Stimulated activated CD4-positive, alpha-beta T cell treated with anti-CD3 and anti-CD28 coated beads, Interleukin-15, amount 100 ng/mL, for 24 hours (primary cell): ENCODE measurements around the gene POLDIP3.
"Not testable (repeated sequence)": the region's sequence is repeated elsewhere in the genome, so short reads cannot be mapped to it uniquely, and the experiment has no call there.

ENCODE experiments used
- DNase-seq: peaks from one replicate; pipeline ENCODE4 v3.0.0-alpha.2; 2020

Gene POLDIP3

DNA sequence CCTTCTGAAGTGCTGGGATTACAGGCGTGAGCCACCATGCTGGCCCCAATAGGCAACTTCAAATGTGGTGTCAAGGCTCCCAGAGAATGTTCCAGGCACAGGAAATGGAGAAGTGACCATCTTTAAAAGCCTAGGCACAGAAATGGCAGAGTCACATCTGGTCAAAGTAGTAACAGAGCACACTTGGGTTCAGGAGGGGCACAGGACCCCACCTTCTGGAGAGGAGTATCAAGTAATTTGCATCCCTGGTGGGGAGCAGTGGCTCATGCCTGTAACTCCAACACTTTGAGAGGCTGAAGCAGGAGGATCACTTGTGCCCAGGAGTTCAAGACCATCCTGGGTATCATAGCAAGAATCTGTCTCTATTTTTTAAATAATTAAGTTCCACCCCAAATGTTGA, 31.7 kb downstream of the POLDIP3 start:
- DNase-seq: no peak

DNA sequence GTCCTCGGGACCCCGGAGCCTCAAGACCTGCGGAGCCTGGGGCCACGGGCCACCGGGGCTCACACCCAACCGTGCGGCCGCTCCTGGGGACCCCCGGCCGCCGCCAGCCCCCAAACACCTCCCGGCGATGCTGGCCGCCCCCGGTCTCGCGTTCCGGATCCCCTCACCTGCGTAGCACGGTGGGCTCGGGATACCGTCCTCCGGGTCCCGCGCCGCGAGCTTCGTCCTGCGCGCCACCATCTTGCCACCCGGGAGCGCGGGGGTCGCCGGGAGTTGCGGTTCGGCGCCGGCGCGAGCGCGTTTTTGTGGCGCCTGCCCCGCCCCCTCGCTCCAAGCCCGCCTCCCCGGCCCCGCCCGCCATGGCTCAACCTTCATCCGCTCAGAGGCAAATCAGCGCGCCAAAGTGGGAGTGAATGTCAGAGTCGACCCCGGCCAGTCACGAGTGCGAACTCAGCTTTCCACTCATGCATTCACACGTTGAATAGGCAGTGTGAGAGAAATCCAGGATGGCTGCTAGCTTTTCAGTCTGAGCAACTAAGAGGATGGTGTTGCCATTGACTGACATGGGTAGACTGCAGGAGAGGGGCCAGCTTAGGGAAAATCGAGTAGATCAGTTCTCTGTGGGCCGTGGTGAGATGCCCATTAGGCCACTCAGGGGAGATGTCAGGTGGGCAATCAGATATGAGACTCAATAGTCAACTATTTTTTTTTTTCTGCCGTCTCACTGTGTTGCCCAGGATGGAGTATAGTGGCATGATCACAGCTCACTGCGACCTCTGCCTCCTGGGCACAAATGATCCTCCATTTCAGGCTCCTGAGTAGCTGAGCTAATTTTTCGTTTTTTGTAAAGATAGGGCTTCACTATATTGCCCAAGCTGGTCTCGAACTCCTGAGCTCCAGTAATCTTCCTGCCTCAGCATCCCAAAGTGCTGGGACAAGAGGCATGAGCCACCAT, 32.6 kb downstream of the POLDIP3 start:
- peak; percentile 91 for DNase-seq

DNA sequence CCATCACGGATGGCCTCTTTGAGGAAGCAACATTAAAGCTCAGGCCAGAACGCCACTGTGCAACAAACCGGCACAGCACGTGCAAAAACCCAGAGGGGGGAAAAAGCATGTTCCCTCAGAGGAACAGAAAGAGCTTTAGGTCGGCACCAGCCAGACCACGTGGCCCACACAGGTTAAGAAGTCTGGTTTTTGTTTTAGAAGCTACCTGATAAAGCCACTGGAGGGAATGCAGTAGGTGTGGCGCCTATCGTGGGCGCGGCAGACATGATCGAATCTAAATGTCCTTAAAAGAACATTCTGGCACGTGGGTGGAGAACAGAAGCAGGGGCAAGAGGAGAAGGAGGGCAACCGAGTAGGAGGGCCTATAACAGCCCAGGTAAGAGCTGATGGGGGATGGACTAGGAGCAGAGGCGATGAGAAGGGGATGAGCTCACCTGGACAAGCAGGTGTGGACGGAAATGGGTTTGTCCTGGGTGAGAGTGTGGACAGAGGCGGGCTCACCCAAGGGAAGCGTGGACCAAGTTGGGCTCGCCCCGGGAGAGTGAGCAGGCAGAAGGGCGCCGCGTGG, 33.4 kb downstream of the POLDIP3 start:
- not testable (repeated sequence) for DNase-seq

DNA sequence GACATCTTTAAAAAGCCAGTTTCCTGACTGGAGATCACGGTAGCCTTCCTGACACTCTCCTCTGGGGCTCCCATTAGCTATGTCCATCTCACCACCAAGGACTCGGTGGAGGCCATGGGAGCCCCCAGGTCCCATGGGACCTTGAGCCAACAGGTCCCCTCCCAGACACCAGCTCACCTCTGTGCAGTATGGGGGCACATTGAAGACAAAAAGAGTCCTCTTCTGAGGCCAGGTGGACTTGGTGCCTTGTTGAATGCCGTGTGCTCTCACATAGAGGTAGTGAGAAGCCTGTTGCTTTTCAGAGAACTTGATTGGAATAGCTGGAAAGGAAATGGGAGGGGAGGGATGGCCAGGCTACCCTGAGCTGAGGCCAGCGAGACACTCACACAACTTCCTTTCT, 34.6 kb downstream of the POLDIP3 start:
- not testable (repeated sequence) for DNase-seq

DNA sequence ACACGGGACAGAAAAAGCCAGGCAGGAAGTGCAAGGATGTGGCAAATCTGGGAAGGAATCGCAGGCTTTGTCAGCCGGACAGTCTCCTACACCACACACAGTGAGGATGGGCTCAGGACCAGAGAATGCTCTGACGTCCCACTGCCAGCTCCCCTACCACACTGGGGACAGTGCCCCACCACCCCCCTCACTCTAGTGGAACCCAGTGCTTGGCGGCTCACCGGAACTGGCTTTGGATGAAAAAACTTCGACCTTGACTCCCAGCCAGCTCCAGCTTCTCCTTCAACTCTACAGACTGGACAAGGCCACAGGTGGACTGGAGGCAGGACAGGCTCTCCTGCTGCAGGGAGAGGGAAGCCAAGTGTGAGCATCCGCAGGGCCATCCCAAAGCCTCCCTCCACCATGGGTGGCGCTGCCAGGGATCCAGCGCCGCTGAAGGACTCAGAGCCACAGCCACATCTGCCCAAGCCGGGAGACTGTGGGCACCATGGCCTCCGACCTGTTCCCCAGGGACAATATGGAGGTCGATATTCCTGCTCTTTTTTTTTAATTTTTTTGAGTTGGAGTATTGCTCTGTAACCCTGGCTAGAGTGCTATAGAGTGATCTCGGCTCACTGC, 37.0 kb downstream of the POLDIP3 start:
- DNase-seq: no peak

DNA sequence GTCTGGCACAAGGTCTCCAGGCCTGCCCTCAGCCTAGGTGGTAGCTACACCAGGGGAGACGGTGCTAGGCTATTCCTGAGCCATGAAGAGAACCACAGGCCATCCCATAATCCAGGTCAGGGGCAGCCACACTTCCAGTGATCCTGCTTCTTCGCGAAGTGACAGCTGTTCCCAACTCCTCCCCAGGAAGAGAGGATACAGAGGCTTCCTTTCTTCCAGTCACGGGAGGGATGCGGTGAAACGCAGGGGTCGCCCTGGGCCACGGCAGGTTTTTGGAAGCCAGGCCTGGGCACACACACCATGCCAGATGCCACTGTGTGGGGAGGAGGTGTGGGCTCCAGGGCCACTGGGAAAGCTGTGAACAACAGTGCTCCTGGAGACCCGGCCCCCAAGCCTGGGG, 37.5 kb downstream of the POLDIP3 start:
- DNase-seq: not testable (repeated sequence)

DNA sequence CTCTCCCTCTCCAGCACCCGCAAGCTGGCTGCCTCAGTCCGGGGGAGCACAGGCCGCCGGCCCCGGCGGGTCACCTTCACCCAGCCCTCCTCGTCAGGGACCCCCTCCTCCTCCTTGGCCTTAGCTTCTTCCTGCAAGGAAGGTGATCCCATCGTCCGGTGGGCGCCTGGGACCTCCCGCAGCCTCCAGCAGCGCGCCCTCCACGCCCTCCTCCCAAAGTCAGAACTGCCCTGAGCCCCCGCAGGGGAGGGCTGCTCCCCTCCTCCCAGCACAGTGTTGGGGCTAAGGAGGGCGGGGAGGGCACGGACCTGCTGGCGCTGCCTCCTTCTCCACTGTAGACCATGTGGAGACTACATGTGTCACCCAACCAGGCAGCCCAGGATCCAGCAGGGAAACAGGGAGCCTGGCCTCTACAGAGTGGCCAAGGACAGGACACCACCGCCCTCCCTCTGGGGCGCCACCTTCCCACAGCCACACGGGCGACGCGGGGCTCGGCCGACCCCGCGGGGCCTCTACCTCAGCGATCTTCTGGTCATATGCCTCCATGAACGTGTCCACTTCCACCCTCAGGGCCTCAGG, 38.6 kb downstream of the POLDIP3 start:
- not testable (repeated sequence) for DNase-seq

DNA sequence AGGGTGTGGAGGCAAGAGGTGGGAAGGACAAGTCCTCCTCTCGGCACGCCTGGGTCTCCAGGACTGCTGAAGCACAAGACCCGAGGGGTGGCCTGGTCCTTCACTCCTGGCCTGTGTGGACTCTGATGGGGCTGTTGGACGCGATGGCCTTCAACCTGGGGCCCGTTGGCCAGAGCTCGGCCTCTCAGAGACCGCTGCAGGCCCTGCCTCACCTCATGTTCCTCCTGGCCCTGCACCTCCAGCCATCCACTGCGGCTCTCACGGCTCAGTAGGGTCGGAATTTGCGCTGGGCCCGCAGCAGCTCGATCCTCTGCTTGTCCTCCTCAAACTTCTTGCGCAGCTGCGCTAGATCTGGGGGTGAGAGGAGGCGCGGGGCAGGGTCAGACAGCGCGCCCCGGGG, 40.2 kb downstream of the POLDIP3 start:
- not testable (repeated sequence) for DNase-seq

DNA sequence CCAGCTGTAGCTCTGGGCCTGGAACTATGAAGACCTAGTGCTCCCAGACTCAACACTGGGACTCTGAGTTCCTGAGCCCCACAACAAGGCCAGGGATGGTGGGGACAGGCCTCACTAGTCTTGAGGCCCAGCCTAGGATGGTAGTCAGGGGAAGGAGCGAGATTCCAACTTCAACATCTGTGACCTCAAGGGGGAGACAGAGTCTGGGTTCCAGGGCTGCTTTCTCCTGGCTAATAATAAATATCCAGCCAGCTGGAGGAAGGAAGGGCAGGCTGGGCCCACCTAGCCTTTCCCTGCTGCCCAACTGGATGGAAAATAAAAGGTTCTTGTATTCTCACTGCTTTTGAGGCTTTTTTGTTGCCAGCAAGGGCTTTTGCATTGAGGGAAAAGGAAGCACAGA, 40.6 kb downstream of the POLDIP3 start:
- DNase-seq: not testable (repeated sequence)

DNA sequence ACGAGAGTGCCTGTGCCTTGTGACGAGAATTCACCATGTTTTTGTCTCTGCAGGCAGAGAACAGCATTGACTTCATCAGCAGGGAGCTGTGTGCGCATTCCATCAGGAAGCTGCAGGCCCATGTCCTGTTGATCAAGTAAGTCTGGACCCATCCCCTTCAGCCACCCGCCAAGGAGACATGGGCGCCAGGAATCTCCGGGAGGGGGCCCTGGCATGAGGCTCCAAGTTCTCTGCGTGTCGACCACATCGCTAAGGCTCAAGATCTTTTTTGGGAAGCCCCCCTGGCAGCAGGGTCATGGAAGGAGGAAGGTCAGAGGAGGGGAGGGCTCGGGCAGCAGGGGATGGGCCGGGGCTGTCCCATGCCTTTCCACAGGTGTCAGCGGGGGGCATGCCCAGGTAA, 43.6 kb downstream of the POLDIP3 start:
- not testable (repeated sequence) for DNase-seq

DNA sequence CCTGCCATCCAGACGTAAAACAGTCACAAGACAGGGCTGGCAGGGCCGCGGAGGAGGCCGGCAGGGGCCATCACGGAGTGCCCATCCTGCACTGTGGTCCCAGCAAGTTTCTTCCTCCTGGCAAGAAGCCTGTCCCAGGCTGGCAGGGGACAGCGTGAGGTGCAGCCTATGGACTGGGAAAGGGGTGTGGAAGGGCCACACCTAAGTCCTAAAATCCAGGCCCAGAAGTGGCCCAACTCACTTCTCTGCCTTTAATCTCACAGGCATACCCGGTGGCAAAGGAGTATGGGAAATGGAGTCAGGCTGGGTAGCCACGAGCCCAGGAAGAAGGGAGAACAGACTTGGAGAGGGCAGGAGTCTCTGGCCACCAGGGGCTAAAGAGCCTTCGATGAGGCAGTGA, 44.1 kb downstream of the POLDIP3 start:
- DNase-seq: not testable (repeated sequence)

DNA sequence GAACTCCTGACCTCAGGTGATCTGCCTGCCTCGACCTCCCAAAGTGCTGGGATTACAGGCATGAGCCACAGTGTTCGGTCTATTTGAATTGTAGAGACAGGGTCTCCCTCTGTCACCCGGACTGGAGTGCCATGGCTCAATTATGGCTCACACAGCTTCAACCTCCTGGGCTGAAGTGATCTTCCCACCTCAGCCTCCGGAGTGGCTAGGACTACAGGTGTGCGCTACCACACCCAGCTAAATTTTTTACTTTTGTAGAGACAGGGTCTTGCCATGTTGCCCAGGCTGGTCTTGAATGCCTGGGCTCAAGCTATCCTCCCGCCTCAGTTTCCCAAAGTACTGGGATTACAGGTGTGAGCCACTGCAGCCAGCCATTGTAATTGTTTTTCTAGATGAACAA, 46.7 kb downstream of the POLDIP3 start:
- DNase-seq: not testable (repeated sequence)

DNA sequence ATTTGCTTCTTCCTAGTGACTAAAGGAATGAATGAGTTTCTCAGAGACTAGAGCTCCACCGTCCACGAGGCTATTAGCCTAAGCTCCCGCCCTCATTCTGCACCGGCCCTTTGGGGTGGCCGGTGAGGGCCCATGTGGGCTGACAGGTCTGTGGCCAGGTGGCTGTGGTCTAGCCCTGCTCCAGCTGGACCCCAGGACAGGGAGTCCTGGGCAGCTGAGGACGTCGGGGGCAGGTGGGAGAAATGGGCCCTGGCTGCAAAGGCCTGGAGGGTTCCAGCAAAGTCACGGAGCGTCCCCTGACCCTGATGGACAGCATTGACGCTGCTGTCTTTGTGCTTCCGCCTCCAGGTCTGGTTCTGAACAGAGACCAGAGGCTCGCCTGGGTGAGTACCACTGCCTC, 48.7 kb downstream of the POLDIP3 start:
- no peak for DNase-seq

DNA sequence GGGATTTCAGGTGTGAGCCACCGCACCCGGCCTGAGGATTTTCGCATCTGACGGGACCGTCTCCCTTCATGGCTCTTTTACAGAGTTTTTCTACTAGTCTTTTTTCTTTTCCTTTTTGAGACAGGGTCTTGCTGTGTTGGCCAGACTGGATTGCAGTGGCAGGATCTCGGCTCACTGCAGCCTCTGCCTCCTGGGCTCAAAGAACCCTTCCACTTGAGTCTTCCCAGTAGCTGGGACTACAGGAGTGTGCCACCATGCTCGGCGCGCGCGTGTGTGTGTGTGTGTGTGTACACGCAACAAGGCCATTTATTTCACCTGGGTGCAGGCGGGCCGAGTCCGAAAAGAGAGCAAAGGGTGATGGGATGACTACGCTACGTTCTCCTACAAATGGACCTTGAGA, 50.0 kb downstream of the POLDIP3 start:
- DNase-seq: no peak

DNA sequence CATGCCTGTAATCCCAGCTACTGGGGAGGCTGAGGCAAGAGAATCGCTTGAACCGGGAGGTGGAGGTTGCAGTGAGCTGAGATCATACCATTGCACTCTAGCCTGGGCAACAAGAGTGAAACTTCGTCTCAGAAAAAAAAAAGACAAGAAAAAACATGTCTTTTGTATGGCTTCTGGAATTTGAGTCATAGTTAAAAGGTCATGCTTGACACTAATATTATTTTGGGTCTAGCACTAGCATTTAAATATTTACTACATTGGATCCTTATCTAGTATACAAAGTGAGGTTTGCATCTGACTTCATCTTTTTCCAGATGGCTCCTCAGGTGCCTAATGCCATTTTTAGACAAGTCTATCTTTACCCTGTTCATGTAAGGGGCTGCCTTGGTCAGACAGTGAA, 50.7 kb downstream of the POLDIP3 start:
- DNase-seq: not testable (repeated sequence)

DNA sequence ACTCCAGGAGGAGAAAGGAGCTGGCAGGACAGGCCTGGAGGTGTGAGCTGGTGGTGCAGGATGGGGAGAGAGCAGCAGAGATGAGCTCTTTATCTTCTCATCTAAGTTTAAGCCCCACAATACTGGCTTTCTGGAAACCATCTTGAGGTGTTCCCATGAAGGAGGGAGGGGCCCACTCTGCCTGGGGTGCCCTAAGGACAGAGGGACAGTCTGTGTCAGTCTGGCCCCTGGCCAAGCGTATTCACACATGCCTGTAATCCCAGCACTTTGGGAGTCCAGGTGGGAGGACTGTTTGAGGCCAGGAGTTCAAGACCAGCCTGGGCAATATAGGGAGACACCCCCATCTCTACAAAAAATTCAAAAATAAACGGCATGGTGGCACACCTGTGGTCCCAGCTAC, 52.0 kb downstream of the POLDIP3 start:
- no peak for DNase-seq

DNA sequence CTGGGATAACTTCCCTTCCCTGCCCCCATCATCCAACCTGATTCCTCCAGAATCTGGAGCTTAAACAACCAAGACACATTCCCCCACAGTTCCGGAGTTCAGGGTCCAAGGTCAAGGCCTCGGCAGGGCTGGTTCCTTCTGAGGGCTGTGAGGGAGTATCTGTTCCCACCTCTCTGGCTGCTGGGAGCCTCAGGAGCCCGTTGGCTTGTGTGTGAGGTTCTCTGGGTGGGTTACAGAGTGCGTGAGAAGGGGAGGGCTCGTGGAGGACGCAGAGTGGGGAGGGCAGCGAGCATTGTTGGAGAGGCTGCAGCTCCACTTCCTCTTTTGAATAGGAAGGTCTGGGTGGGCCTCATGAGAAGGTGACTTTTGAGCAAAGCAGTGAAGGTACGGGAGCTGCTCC, 52.4 kb downstream of the POLDIP3 start:
- DNase-seq: no peak

DNA sequence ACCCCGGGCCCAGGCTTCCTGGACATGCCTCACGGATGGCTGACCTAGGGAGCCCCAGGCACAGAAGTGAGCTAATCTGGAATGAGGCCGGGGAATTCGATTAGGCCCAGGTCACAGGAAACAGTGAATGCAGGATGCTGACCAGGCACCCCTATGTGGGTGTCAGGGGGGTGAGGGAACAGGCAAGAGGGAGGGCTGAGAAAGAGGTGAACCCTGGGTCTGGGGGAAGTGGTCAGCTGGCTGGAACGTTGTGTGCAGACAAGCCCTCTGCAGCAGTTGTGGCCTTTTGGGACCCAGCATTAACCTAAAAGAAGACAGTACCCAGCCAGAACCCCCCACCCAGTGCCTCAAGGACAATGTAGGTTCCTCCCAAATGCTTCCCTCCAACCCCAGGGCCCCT, 52.8 kb downstream of the POLDIP3 start:
- DNase-seq: no peak

DNA sequence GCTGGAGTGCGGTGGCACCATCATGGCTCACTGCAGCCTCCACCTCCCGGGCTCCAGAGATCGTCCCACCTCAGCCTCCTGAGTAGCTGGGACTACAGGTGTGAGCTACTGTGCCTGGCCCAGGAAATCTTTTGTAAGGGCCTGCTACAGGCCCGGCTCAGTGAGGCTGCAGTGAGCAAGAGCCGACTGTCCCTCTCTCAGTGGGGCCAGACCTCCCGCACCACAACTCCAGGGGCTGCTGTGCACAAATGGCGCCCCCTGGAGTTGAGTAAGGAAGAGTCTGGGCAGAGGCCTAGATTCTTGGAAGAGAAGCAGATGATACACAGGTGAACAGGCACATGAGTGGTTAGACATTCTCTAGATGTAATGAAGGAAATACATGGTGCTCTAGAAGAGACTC, 53.9 kb downstream of the POLDIP3 start:
- no peak for DNase-seq

DNA sequence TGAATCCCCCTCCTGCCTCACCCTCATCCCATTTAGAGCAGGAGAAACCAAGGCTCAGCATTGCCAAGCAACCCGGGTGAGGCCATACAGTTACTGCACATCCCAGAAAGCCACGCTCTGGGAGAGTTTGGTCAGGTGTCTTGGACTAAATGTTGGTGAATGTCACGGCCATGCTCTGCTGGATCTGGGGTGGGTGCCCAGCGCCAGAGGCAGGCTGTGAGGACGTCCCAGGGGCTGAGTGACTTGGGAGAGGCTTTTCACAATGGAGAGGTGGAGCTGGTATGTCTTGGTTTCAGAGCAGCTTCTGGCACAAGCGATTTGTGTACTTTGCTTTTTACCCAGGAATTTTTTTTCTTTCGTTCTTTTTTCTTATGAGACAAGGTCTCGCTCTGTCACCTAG, 54.3 kb downstream of the POLDIP3 start:
- no peak for DNase-seq

DNA sequence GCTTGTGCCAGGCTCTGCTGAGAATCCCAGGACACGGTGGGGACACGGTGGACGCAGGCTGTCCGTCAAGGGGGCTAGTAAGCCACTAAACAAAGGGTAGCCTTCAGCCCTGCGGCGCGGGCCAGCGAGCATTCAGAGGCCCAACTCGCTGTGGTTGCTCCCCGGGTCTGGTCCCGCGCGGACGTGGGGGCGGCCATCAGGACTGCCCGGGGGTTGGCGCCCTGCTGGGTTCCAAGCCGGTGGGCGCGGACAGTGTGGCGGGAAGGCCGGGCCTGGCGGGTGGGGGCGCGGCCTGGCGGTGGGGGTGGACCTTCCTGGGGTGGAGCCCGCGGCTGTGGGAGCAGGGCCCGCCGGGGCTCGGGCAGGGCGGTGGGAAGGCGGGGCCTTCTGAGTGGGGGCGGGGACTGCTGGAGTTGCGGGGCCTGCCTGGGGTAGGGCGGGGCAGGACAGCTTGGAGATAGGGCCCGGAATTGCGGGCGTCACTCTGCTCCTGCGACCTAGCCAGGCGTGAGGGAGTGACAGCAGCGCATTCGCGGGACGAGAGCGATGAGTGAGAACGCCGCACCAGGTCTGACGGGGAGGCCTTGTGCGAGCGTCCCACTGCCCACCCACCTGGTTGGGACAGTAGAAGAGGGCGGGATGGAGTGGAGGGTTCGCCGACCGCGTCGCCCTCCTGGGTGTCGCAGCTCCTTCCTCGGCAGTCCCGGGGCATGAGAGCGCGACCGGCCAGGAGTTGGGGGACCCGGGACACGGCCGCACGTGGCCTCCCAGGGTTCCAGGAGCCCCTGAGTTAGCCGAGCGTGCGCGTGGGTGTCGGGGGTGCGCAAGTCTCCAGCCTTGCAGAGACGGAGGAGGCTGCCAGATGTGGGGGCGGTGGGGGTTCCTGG, 61.0 kb downstream of the POLDIP3 start, which contains the start of gene SERHL2:
SERHL2 (plus strand) TSS at position 482 of the 887 bp plus-strand sequence; CDS start at position 547, 65 bp downstream.
- DNase-seq: peak; percentile 92

DNA sequence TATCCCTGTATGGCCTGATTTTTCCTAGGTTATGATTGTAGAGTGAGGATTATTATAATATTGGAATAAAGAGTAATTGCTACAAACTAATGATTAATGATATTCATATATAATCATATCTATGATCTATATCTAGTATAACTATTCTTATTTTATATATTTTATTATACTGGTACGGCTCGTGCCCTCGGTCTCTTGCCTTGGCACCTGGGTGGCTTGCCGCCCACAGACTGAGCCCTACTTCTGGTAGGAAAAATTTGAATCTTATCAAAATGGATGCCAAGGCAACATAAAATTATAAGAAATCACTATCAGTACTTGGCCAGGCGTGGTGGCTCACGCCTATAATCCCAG, 62.4 kb downstream of the POLDIP3 start:
- not testable (repeated sequence) for DNase-seq
